ENCODE measurements around the gene MEMO1.

- TF ChIP-seq, protein P1, sequence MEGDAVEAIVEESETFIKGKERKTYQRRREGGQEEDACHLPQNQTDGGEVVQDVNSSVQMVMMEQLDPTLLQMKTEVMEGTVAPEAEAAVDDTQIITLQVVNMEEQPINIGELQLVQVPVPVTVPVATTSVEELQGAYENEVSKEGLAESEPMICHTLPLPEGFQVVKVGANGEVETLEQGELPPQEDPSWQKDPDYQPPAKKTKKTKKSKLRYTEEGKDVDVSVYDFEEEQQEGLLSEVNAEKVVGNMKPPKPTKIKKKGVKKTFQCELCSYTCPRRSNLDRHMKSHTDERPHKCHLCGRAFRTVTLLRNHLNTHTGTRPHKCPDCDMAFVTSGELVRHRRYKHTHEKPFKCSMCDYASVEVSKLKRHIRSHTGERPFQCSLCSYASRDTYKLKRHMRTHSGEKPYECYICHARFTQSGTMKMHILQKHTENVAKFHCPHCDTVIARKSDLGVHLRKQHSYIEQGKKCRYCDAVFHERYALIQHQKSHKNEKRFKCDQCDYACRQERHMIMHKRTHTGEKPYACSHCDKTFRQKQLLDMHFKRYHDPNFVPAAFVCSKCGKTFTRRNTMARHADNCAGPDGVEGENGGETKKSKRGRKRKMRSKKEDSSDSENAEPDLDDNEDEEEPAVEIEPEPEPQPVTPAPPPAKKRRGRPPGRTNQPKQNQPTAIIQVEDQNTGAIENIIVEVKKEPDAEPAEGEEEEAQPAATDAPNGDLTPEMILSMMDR (IDR thresholded peaks at IDR 0.05; ENCODE audit: extremely low read depth in 1 of 2, insufficient read depth in 1 of 2, low read depth in 1 of 2, low read length in 2 of 2) = no peak
- TF ChIP-seq EZH2 (IDR thresholded peaks at IDR 0.05; ENCODE audit: borderline replicate concordance, low read depth, low read length, severe bottlenecking) (no peak), POLR2A (IDR thresholded peaks at IDR 0.05; ENCODE audit: low read depth, low read length) (no peak), POLR2AphosphoS5 (IDR thresholded peaks at IDR 0.05; ENCODE audit: insufficient read depth, low read depth, low read length) (no peak), MYC (IDR thresholded peaks at IDR 0.05; ENCODE audit: low read depth, low read length) (no peak), MAX (IDR thresholded peaks at IDR 0.05; ENCODE audit: insufficient read depth, insufficient read length) (no peak), JUN (IDR thresholded peaks at IDR 0.05; ENCODE audit: borderline replicate concordance, insufficient read depth, insufficient read length, low read depth) (no peak)
Observed at GRCh38 chr2:31979018-31979417, 31.8 kb downstream of the MEMO1 start.

All from endothelial cell of umbilical vein (primary cell).